OCI-LY1 (cell line): ENCODE data around the gene CEP131.

ENCODE experiments used
- H2AFZ ChIP-seq: fragments of 200-600 bp; sonication (generic), shearing (Covaris generic); 2 replicates; pipeline ENCODE4 v1.6.0; 2014; ENCODE audit warnings: antibody characterized with exemption, mild to moderate bottlenecking, low read length
- H3F3A ChIP-seq: fragments of 200-600 bp; sonication (generic), shearing (Covaris generic); 2 replicates; pipeline ENCODE4 v1.6.0; 2014; ENCODE audit warnings: mild to moderate bottlenecking, antibody characterized with exemption, low read length, moderate library complexity; ENCODE audit not compliant: insufficient read depth
- H3K27ac ChIP-seq: fragments of 200-600 bp; sonication (generic); 2 replicates; pipeline ENCODE4 v1.5.1; 2014; ENCODE audit warnings: low read length, mixed run types, mild to moderate bottlenecking, low read depth; ENCODE audit not compliant: poor library complexity, severe bottlenecking
- H3K27me3 ChIP-seq: fragments of 200-600 bp; sonication (generic); 2 replicates; pipeline ENCODE4 v1.6.0; 2014; ENCODE audit warnings: antibody characterized with exemption, mild to moderate bottlenecking, low read length, moderate library complexity; ENCODE audit not compliant: insufficient read depth
- H3K36me3 ChIP-seq: fragments of 200-600 bp; sonication (generic); 2 replicates; pipeline ENCODE4 v1.6.1; 2014; ENCODE audit warnings: mild to moderate bottlenecking, antibody characterized with exemption, low read length, moderate library complexity, mixed read lengths; ENCODE audit not compliant: insufficient read depth
- H3K4me1 ChIP-seq: fragments of 200-600 bp; sonication (generic); 2 replicates; pipeline ENCODE4 v1.5.1; 2014; ENCODE audit warnings: mild to moderate bottlenecking, low read length, moderate library complexity; ENCODE audit not compliant: insufficient read depth, severe bottlenecking
- H3K4me2 ChIP-seq: fragments of 200-600 bp; sonication (generic), shearing (Covaris generic); 2 replicates; pipeline ENCODE4 v1.6.1; 2014; ENCODE audit warnings: low read length
- H3K4me3 ChIP-seq: fragments of 200-600 bp; sonication (generic); 2 replicates; pipeline ENCODE4 v1.5.1; 2014; ENCODE audit warnings: low read length, low read depth, mild to moderate bottlenecking, mixed read lengths; ENCODE audit not compliant: poor library complexity, severe bottlenecking
- H3K79me2 ChIP-seq: fragments of 200-600 bp; shearing (Covaris generic); 2 replicates; pipeline ENCODE4 v1.6.1; 2016; ENCODE audit warnings: mixed run types, low read length, mixed read lengths; ENCODE audit not compliant: insufficient read depth
- H3K9ac ChIP-seq: fragments of 200-600 bp; sonication (generic), shearing (Covaris generic); 2 replicates; pipeline ENCODE4 v1.6.1; 2014; ENCODE audit warnings: mild to moderate bottlenecking, low read length, mixed read lengths
- H3K9me2 ChIP-seq: fragments of 200-600 bp; sonication (generic), shearing (Covaris generic); 2 replicates; pipeline ENCODE4 v1.6.1; 2014; ENCODE audit warnings: low read depth, mild to moderate bottlenecking, low read length, mixed read lengths
- H3K9me3 ChIP-seq: fragments of 200-600 bp; shearing (Covaris generic); 2 replicates; pipeline ENCODE4 v1.6.1; 2014; ENCODE audit warnings: low read length, mixed read lengths
- H4K20me1 ChIP-seq: fragments of 200-600 bp; sonication (generic), shearing (Covaris generic); 2 replicates; pipeline ENCODE4 v1.6.0; 2016; ENCODE audit warnings: mild to moderate bottlenecking, low read length; ENCODE audit not compliant: insufficient read depth
- EZH2 ChIP-seq: fragments of 200-600 bp; sonication (generic), shearing (Covaris generic); IDR thresholded peaks from 2 replicates; pipeline ENCODE4 v1.8.0; 2017; ENCODE audit warnings: borderline replicate concordance, mixed run types, mild to moderate bottlenecking, antibody characterized with exemption, low read length, moderate library complexity, mixed read lengths
- TF ChIP-seq, protein P1 (sequence below): fragments of 200-600 bp; sonication (generic), shearing (Covaris generic); IDR thresholded peaks from 2 replicates; pipeline ENCODE4 v1.5.1; 2017; ENCODE audit warnings: mild to moderate bottlenecking, antibody characterized with exemption, low read length, moderate library complexity, mixed read lengths

The CEP131 gene

DNA sequence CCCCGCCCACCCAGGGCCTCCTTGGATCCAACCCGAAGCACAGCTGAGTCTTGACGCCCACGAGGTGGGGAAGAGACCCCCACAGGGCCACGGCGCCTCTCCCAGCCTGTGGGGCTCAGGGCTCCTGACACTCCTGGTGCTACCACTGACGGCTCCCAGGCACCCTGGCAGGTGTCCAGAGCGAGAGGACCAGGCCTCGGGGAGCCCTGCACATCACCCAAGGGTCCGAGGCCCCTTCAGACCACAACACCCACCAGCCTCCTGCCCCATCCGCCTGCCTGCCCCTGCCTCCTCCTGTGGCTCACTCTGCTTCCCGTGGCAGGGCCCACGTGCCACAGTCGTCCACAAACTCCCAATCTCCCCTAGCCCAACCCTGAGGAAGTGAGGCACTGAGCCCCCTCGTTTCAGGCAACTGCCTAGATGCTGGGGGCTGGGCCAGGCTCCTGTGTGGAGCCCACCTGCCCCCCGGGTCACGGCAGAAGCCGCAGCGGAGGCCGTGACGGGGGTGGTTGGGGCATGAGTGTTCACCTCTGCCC is 28.5 kb downstream of the CEP131 start:
- TF ChIP-seq, protein P1, sequence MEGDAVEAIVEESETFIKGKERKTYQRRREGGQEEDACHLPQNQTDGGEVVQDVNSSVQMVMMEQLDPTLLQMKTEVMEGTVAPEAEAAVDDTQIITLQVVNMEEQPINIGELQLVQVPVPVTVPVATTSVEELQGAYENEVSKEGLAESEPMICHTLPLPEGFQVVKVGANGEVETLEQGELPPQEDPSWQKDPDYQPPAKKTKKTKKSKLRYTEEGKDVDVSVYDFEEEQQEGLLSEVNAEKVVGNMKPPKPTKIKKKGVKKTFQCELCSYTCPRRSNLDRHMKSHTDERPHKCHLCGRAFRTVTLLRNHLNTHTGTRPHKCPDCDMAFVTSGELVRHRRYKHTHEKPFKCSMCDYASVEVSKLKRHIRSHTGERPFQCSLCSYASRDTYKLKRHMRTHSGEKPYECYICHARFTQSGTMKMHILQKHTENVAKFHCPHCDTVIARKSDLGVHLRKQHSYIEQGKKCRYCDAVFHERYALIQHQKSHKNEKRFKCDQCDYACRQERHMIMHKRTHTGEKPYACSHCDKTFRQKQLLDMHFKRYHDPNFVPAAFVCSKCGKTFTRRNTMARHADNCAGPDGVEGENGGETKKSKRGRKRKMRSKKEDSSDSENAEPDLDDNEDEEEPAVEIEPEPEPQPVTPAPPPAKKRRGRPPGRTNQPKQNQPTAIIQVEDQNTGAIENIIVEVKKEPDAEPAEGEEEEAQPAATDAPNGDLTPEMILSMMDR: no peak
- no peak for TF ChIP-seq EZH2
- H3K27me3 ChIP-seq: no peaks in the 10 kb centered on the region
- no peaks in the 10 kb centered on the region for H3K9me3 ChIP-seq
- H3K4me2 ChIP-seq: no peak overlapping the region
- no peaks in the 10 kb centered on the region for H3K9me2 ChIP-seq
- no peaks in the 10 kb centered on the region for H3K79me2 ChIP-seq
- H3K9ac ChIP-seq: no peak overlapping the region
- no peaks in the 10 kb centered on the region for H4K20me1 ChIP-seq
- no peaks in the 10 kb centered on the region for H3K4me1 ChIP-seq
- no peaks in the 10 kb centered on the region for H3F3A ChIP-seq
- no peak overlapping the region for H3K27ac ChIP-seq
- no peak overlapping the region for H3K4me3 ChIP-seq
- no peak overlapping the region for H2AFZ ChIP-seq
- no peaks in the 10 kb centered on the region for H3K36me3 ChIP-seq

DNA sequence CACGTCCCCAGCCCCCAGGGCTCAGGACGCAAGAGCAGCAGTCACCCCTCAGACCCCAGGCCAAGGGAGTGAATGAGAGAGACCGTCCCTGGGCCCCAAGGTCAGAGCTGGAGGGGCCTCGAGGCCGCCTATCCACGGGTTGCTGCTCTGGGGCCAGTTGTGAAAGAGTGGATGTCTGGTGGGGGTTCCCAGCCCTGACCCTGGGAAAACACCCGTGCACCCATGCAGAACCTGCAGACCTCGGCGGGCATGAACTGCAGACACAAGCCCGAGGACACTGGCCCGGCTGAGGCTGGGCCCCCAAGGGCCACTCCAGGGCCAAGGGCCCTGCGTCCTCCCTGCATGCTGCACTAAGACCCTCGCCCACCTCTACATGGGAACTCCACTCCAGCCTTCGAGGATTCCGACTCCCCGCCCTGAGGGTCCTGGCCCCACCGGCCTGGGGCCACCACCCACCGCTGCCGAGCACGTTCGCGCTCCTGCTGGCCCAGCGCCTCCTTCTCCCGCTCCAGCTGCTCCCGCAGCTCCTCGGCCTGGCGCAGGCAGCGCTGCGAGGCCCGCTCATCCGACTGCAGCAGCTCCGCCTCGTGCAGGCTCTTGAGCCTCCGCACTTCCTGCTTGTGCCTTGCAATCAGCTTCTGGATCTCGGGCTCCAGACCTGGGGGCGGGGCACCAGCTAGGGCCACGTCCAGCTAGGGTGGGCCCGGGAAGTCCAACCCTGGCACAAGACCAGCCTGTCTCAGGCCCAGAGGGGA is 29.1 kb downstream of the CEP131 start:
- H3K4me1 ChIP-seq: no peaks in the 10 kb centered on the region
- no peak overlapping the region for H3K4me2 ChIP-seq
- H3F3A ChIP-seq: no peaks in the 10 kb centered on the region
- H3K9me3 ChIP-seq: no peaks in the 10 kb centered on the region
- H3K36me3 ChIP-seq: no peaks in the 10 kb centered on the region
- no peak overlapping the region for H3K27ac ChIP-seq
- H2AFZ ChIP-seq: no peak overlapping the region
- no peak overlapping the region for H3K4me3 ChIP-seq
- H3K79me2 ChIP-seq: no peaks in the 10 kb centered on the region
- H3K9me2 ChIP-seq: no peaks in the 10 kb centered on the region
- H3K27me3 ChIP-seq: no peaks in the 10 kb centered on the region
- TF ChIP-seq, protein P1: no peak
- TF ChIP-seq EZH2: no peak
- no peaks in the 10 kb centered on the region for H4K20me1 ChIP-seq
- no peak overlapping the region for H3K9ac ChIP-seq

DNA sequence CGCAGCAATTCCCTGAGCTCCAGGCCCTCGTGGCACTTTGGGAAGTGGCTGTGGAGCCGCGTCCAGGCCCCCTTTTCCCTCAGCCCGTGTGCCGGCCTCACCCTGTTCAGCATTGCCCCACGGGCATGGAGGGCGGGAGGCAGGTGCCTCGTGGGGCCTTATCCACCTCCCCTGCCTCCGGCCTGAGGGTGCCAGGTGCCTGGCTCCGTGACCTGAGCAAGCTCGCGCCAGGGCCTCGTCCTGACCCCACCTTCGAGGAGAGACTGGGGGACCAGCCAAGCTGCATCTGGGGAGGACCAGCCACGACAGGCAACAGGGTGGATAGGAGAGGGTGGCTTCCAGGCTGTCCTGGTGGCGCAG is 29.7 kb downstream of the CEP131 start:
- TF ChIP-seq EZH2: no peak
- TF ChIP-seq, protein P1: no peak
- Histone ChIP-seq H3F3A (no peaks in the 10 kb centered on the region), H3K36me3 (no peaks in the 10 kb centered on the region), H4K20me1 (no peaks in the 10 kb centered on the region), H3K9me3 (no peaks in the 10 kb centered on the region), H3K9me2 (no peaks in the 10 kb centered on the region), H3K9ac (no peak overlapping the region), H2AFZ (no peak overlapping the region), H3K4me1 (no peaks in the 10 kb centered on the region), H3K4me3 (no peak overlapping the region), H3K27me3 (no peaks in the 10 kb centered on the region), H3K27ac (no peak overlapping the region), H3K4me2 (no peak overlapping the region), H3K79me2 (no peaks in the 10 kb centered on the region)
